ENCODE data around the gene SAMM50. TPM values are rescaled to one million over a fixed set of nuclear protein-coding genes. Genes with fewer than 3 reads are reported as not detected.

Gene SAMM50
- total RNA-seq, 4 donors from 2014 or later, result 67.4 to 104 (median 72.0) TPM

DNA sequence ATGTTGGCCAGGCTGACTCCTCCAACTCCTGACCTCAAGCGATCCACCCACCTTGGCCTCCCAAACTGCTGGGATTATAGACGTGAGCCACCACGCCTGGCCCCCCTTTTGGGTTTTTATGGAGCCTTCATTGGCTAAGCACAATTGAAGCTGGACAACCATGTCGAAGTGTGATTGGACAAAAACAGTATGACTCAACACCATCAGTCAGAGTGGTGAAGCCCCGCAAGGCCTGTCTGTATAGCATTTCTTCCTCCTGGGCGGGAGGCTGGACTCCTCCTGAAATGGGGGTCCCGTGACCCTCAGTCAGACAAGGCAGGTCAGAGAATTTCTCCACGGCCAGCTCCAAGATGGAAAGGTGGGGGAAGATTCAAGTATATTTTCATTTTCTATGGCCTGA lies 65.7 kb downstream of the SAMM50 start:
- peak overlapping the region; percentile 94 to 98 (median 97) for H3K27ac ChIP-seq
- no peaks in the 10 kb centered on the region for H3K27me3 ChIP-seq
- no peak for TF ChIP-seq POLR2A (IDR thresholded peaks at IDR 0.05)
- TF ChIP-seq, protein P1, sequence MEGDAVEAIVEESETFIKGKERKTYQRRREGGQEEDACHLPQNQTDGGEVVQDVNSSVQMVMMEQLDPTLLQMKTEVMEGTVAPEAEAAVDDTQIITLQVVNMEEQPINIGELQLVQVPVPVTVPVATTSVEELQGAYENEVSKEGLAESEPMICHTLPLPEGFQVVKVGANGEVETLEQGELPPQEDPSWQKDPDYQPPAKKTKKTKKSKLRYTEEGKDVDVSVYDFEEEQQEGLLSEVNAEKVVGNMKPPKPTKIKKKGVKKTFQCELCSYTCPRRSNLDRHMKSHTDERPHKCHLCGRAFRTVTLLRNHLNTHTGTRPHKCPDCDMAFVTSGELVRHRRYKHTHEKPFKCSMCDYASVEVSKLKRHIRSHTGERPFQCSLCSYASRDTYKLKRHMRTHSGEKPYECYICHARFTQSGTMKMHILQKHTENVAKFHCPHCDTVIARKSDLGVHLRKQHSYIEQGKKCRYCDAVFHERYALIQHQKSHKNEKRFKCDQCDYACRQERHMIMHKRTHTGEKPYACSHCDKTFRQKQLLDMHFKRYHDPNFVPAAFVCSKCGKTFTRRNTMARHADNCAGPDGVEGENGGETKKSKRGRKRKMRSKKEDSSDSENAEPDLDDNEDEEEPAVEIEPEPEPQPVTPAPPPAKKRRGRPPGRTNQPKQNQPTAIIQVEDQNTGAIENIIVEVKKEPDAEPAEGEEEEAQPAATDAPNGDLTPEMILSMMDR (IDR thresholded peaks at IDR 0.05 in 4 of 5, conservative IDR thresholded peaks at IDR 0.05 in 1 of 5), result no peak
- intact Hi-C loops (cut with DNase I; ENCODE audit: low total_unique reads), result no loop called here
- peaks cover 42 to 51% of the 10 kb centered on the region in 2 donors for H3K4me1 ChIP-seq
- ATAC-seq, result no peak
- no peak for DNase-seq
- H3K9me3 ChIP-seq, result no peaks in the 10 kb centered on the region
- in situ Hi-C loops (cut with MboI; ENCODE audit: low sequenced_read_pairs in 4 of 4), result loop anchor here in 1 of 4 donors (10.0 kb wide), 1 partner anchor 64 kb away; no protein-coding TSS in a partner anchor
- no peak overlapping the region for H3K4me3 ChIP-seq
- H3K36me3 ChIP-seq, result no peaks in the 10 kb centered on the region

DNA sequence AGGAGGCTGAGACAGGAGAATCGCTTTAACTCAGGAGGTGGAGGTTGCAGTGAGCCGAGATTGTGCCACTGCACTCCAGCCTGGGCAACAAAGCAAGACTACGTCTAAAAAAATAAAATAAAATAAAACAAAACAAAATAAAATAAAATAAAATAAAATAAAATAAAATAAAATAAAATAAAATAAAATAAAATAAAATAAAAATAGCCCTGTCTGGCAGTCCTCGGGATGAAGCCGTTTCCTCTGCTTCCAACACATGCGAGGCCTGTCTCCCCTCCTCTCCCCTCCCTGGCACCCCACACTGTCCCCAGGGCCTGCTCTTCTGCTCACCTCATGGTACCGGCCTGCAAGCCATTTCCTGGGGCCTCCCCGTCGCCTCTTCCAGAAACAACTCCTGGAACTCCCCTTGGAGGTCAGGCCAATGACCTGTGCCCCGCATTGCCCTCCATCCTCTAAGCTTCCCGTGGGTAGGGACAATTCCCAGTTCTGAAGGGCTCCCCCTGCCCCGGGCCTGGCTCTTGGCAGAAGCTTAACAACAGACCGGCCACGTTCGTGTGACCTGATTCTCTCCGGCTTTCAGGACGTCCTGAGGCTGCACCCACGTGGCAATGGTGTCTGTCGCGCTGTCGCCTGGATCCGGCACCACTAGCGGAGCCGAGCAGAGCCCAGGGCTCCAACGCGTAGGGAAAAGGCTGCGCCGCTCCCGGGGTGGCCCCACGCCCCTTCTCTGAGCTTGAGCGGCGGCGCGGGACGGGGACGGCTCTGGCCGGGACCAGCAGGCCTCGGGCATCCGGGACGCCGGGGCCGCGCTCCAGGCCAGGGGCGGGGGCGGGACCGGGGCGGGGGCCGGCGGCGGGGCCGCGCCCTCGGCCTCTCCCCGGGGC lies 68.4 kb downstream of the SAMM50 start:
- intact Hi-C loops (cut with DNase I; ENCODE audit: low total_unique reads) (loop anchor here (1.0 kb wide), 1 partner anchor 63 kb away; no protein-coding TSS in a partner anchor), in situ Hi-C loops (cut with MboI; ENCODE audit: low sequenced_read_pairs in 4 of 4) (loop anchor here in 1 of 4 donors (10.0 kb wide), 1 partner anchor 61 kb away; no protein-coding TSS in a partner anchor)
- peak; percentile 57 to 61 for DNase-seq
- Histone ChIP-seq H3K27ac (peak overlapping the region; percentile 94 to 98 (median 97)), H3K4me1 (peaks cover 61 to 77% of the 10 kb centered on the region in 2 donors), H3K27me3 (no peaks in the 10 kb centered on the region), H3K9me3 (no peaks in the 10 kb centered on the region), H3K4me3 (peak overlapping the region; percentile 55 to 75 (median 68)), H3K36me3 (no peaks in the 10 kb centered on the region)
- TF ChIP-seq POLR2A (IDR thresholded peaks at IDR 0.05), result peak; percentile 62 to 77
- TF ChIP-seq, protein P1 (IDR thresholded peaks at IDR 0.05 in 4 of 5, conservative IDR thresholded peaks at IDR 0.05 in 1 of 5), result peak in 1 of 5 experiments; percentile 11
- ATAC-seq, result peak; percentile 47 to 53

DNA sequence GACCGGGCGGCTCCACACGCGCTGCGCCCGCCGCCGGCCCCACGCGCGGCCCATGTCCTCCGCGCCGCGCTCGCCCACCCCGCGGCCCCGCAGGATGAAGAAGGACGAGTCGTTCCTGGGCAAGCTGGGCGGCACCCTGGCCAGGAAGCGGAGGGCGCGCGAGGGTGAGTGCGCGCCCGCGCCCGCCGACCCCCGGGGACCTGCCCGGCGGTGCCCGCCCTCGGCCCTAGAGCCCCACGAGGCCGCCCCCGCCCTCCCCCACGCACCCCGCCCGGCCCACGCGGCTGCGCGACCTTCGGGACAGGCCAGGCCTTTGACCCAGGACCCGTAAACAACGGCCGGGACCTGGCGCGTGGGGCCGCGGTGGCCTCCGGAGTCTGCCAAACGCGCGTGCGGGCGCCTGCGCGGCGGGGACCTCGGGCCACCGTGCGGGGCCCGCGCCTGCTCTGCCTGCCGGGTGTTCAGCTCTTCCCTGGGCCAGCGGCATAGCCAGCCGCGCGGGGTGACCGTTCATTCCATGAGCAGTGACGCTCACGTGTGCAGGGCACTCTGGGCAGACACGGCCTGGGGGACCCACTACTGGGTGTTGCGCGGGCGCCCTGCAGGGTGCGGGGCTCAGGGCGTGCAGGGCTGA lies 69.2 kb downstream of the SAMM50 start, which contains the start of gene PARVB:
TSS of gene PARVB (plus strand) at position 15 of the 634 bp plus-strand sequence. CDS start at position 53, 38 bp downstream.
- TF ChIP-seq, protein P1 (IDR thresholded peaks at IDR 0.05 in 4 of 5, conservative IDR thresholded peaks at IDR 0.05 in 1 of 5), result no peak
- peak; percentile 50 to 64 for TF ChIP-seq POLR2A (IDR thresholded peaks at IDR 0.05)
- ATAC-seq (peak; percentile 8 to 12), DNase-seq (no peak)
- no peaks in the 10 kb centered on the region for H3K36me3 ChIP-seq
- no peaks in the 10 kb centered on the region for H3K9me3 ChIP-seq
- intact Hi-C loops (cut with DNase I; ENCODE audit: low total_unique reads), result no loop called here
- peaks cover 69 to 81% of the 10 kb centered on the region in 2 donors for H3K4me1 ChIP-seq
- peak within 1 kb of the TSS; percentile 94 to 98 (median 97) for H3K27ac ChIP-seq
- no peaks in the 10 kb centered on the region for H3K27me3 ChIP-seq
- peak within 1 kb of the TSS; percentile 57 to 79 (median 74) for H3K4me3 ChIP-seq
- in situ Hi-C loops (cut with MboI; ENCODE audit: low sequenced_read_pairs in 4 of 4), result loop anchor here in 1 of 4 donors (10.0 kb wide), 1 partner anchor 60 kb away; no protein-coding TSS in a partner anchor

DNA sequence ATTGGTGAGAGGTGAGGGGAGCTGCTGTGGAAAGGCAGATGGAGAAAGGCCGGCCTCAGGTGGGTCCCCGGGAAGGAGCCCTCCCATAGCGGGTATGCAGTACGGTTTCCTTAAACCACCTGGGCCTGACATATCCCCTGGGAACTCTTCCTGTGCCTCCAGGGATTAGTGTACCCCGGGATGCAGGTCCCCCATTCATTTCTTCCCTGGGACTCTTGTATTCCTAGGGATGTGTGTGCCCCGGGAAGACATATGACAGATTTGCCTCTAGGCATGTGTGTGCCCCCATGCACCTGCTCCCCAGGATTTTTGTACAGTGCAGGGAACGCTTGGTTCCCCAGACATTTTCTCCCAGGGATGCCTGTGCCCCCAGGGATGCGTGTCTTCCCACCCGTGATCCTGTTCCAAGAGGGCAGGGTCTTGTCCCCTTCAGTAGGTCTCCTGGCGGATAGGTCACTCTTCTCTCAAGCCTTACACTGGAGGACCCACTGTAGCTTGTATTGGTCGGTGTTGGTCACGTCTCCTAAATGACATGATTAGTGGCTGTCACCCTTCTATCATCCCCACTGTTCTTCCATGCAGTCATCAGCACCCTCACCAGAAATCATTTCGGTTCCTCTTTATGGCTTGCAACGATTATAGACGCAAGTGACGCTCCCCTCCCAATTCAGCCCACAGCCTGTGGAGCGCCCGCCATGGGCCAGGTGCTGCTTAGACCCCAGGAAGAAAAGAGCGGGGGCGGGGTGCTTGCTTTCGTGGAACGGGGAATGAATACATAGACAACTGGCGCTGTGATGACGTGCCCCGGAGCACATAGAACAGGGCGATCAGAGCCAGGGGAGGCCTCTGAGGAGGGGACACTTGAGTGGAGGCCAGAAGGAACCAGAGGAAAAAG lies 70.2 kb downstream of the SAMM50 start:
- Histone ChIP-seq H3K4me3 (peak overlapping the region; percentile 57 to 79 (median 74)), H3K27ac (peak overlapping the region; percentile 94 to 98 (median 97)), H3K27me3 (no peaks in the 10 kb centered on the region), H3K36me3 (no peaks in the 10 kb centered on the region), H3K9me3 (no peaks in the 10 kb centered on the region), H3K4me1 (peaks cover 79 to 85% of the 10 kb centered on the region in 2 donors)
- peak in 1 of 2 donors; percentile 34 for TF ChIP-seq POLR2A (IDR thresholded peaks at IDR 0.05)
- TF ChIP-seq, protein P1 (IDR thresholded peaks at IDR 0.05 in 4 of 5, conservative IDR thresholded peaks at IDR 0.05 in 1 of 5), result no peak
- no peak for DNase-seq
- ATAC-seq, result no peak
- in situ Hi-C loops (cut with MboI; ENCODE audit: low sequenced_read_pairs in 4 of 4) (loop anchor here in 1 of 4 donors (10.0 kb wide), 1 partner anchor 59 kb away; no protein-coding TSS in a partner anchor), intact Hi-C loops (cut with DNase I; ENCODE audit: low total_unique reads) (no loop called here)

Measured in gastrocnemius medialis (tissue), 4 donors.